SU-DHL-6 (cell line): ENCODE results near the gene FOXC2.

Source experiments
- CTCF ChIP-seq: fragments of 200-600 bp; sonication (generic); IDR thresholded peaks from one replicate; pipeline ENCODE4 v1.5.1; 2017; ENCODE audit warnings: antibody characterized with exemption, mild to moderate bottlenecking, low read length, moderate library complexity; ENCODE audit not compliant: insufficient read depth, poor library complexity, severe bottlenecking
- EZH2phosphoT487 ChIP-seq: fragments of 200-600 bp; sonication (generic), shearing (Covaris generic); conservative IDR thresholded peaks from 2 replicates; pipeline ENCODE4 v1.6.1; 2018; ENCODE audit warnings: mild to moderate bottlenecking, antibody characterized with exemption, low read length, moderate library complexity, mixed read lengths

GRCh38 chr16:86554599-86554916 is 12.1 kb upstream of the FOXC2 start:
- TF ChIP-seq CTCF = no peak
- no peak for TF ChIP-seq EZH2phosphoT487
